ENCODE measurements around the gene PIEZO1. TPM values are rescaled to one million over a fixed set of nuclear protein-coding genes. Genes with fewer than 3 reads are reported as not detected.

Gene PIEZO1
- total and polyA plus RNA-seq, 9 of the 15 experiments (the other 6 are each of a cell fraction or from before 2014, with no cell fraction given) = 3.6 to 432 (median 131) TPM

- peaks cover 43 to 97% of the 10 kb centered on the region in 2 experiments for H3K4me1 ChIP-seq (replicated peaks in 1 of 2; ENCODE audit: control insufficient read depth in 2 of 2, insufficient read depth in 2 of 2, low read length in 2 of 2)
- intact Hi-C loops (cut with micrococcal nuclease) (loop anchor here (1.0 kb wide), 1 partner anchor 9 kb away; no protein-coding TSS in a partner anchor), in situ Hi-C loops (cut with MboI) (no loop called here)
- 21% methylated on average over 13 of the region's 13 CpGs for WGBS (ENCODE audit: insufficient coverage, low coverage, missing lambda C conversion rate)
- POLR2A ChIA-PET = interaction anchor here (0.5 to 7.0 kb wide), 16 partner anchors 8 to 1210 kb away, joined by 3 to 124 read pairs (median 4); partner anchors contain the start of genes APRT, CDH15 and CDT1
- CTCF ChIA-PET (ENCODE audit: low intra/inter-chr PET ratio) = interaction anchor here (2.5 kb wide), 1 partner anchor 43 kb away, joined by 11 read pairs; no protein-coding TSS in a partner anchor
- H3K79me2 ChIP-seq (ENCODE audit: control insufficient read depth, insufficient read depth, low read length) = peaks cover 99% of the 10 kb centered on the region
- no peaks in the 10 kb centered on the region for H3K27me3 ChIP-seq (ENCODE audit: control insufficient read depth in 2 of 2, insufficient read depth in 2 of 2, low read length in 2 of 2)
- H2AFZ ChIP-seq (ENCODE audit: low read depth, low read length) = no peak overlapping the region; the same call in 1 of the 2 replicates
- peak overlapping the region; percentile 78 for H3K4me2 ChIP-seq (ENCODE audit: insufficient read depth, low read length)
- H3K4me3 ChIP-seq = peak overlapping the region; percentile 70
- FAIRE-seq (peak; percentile 42), ATAC-seq (peak; percentile 1), DNase-seq (ENCODE audit: extremely low read depth in 1 of 4, low spot score in 3 of 4) (peak in 2 of 4 experiments; percentile 64 to 82)
- peaks cover 29% of the 10 kb centered on the region; the same call in 1 of the 2 replicates for H4K20me1 ChIP-seq (replicated peaks; ENCODE audit: control insufficient read depth, insufficient read depth, low read length)
- peaks cover 61% of the 10 kb centered on the region for H3K36me3 ChIP-seq (ENCODE audit: control insufficient read depth, insufficient read depth, low read length)
- peak overlapping the region; percentile 93 for H3K27ac ChIP-seq (ENCODE audit: extremely low read depth, low read depth, low read length)
- H3K9me3 ChIP-seq (replicated peaks; ENCODE audit: control insufficient read depth, insufficient read depth, low read depth, low read length) = no peaks in the 10 kb centered on the region
- peak overlapping the region; percentile 90 to 99 for H3K9ac ChIP-seq (ENCODE audit: insufficient read depth in 1 of 2, low read depth in 2 of 2, low read length in 2 of 2)
- H3K9me1 ChIP-seq (ENCODE audit: control insufficient read depth, insufficient read depth, low read length) = peaks cover 5% of the 10 kb centered on the region
- BruUV-seq (replicated peaks) = no TSS peak
- TF ChIP-seq GTF2F1 (IDR thresholded peaks at IDR 0.05; ENCODE audit: low read depth, low read length) = no peak
- peak; percentile 17; the same call in 1 of the 2 replicates for TF ChIP-seq MECOM (CRISPR knock-in tag; IDR thresholded peaks at IDR 0.05)
- no peak for TF ChIP-seq ZNF124 (CRISPR knock-in tag; IDR thresholded peaks at IDR 0.05)
- 0 out of 2 replicates have a peak, but pooled peaks have one; percentile 37 for TF ChIP-seq ZNF143 (CRISPR knock-in tag; IDR thresholded peaks at IDR 0.05)
- 0 out of 4 replicates have a peak, but pooled peaks of 1 of the 2 experiments have one; percentile 20 for TF ChIP-seq UBTF (IDR thresholded peaks at IDR 0.05; ENCODE audit: borderline replicate concordance in 1 of 2, low read depth in 2 of 2, low read length in 2 of 2)
- no peak for TF ChIP-seq FOSL1 (tag; conservative IDR thresholded peaks at IDR 0.05)
- TF ChIP-seq SIN3A (IDR thresholded peaks at IDR 0.05; ENCODE audit: borderline replicate concordance in 2 of 2, control insufficient read depth in 1 of 2, low read depth in 2 of 2, low read length in 2 of 2) = 0 out of 4 replicates have a peak, but pooled peaks of 1 of the 2 experiments have one; percentile 3
- TF ChIP-seq ZKSCAN1 (IDR thresholded peaks at IDR 0.05; ENCODE audit: low read depth, low read length) = no peak
- TF ChIP-seq HEY1 (CRISPR knock-in tag; IDR thresholded peaks at IDR 0.05; ENCODE audit: borderline replicate concordance) = no peak
- peak; percentile 49 for TF ChIP-seq TBP (optimal IDR thresholded peaks at IDR 0.05; ENCODE audit: low read depth, low read length)
- TF ChIP-seq, protein P1, sequence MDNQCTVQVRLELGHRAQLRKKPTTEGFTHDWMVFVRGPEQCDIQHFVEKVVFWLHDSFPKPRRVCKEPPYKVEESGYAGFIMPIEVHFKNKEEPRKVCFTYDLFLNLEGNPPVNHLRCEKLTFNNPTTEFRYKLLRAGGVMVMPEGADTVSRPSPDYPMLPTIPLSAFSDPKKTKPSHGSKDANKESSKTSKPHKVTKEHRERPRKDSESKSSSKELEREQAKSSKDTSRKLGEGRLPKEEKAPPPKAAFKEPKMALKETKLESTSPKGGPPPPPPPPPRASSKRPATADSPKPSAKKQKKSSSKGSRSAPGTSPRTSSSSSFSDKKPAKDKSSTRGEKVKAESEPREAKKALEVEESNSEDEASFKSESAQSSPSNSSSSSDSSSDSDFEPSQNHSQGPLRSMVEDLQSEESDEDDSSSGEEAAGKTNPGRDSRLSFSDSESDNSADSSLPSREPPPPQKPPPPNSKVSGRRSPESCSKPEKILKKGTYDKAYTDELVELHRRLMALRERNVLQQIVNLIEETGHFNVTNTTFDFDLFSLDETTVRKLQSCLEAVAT (IDR thresholded peaks at IDR 0.05) = peak; percentile 22 to 41; a peak in 1 of 4 replicates
- TF ChIP-seq, protein P2, sequence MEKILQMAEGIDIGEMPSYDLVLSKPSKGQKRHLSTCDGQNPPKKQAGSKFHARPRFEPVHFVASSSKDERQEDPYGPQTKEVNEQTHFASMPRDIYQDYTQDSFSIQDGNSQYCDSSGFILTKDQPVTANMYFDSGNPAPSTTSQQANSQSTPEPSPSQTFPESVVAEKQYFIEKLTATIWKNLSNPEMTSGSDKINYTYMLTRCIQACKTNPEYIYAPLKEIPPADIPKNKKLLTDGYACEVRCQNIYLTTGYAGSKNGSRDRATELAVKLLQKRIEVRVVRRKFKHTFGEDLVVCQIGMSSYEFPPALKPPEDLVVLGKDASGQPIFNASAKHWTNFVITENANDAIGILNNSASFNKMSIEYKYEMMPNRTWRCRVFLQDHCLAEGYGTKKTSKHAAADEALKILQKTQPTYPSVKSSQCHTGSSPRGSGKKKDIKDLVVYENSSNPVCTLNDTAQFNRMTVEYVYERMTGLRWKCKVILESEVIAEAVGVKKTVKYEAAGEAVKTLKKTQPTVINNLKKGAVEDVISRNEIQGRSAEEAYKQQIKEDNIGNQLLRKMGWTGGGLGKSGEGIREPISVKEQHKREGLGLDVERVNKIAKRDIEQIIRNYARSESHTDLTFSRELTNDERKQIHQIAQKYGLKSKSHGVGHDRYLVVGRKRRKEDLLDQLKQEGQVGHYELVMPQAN (IDR thresholded peaks at IDR 0.05; ENCODE audit: borderline replicate concordance) = no peak; the same call in 1 of the 2 replicates
Observed at GRCh38 chr16:88780142-88781062, 4.6 kb downstream of the PIEZO1 start.
